Lower lobe of right lung (tissue), 2 donors: ENCODE measurements around the gene PACSIN2. TPM values are rescaled to one million over a fixed set of nuclear protein-coding genes. Genes with fewer than 3 reads are reported as not detected.

Experiments used
- ATAC-seq, 2 donors: fragments of 200-7000 bp; cut with Tn5 transposase; one replicate each; pipeline ENCODE4 v1.9.1; 2020 to 2022; ENCODE audit warnings: mild to moderate bottlenecking in 2 of 2, moderate library complexity in 2 of 2
- DNase-seq: peaks from one replicate; pipeline ENCODE4 v3.0.0-alpha.2; 2020
- H3K27ac ChIP-seq: fragments of 200-600 bp; one replicate; pipeline ENCODE4 v1.8.0; 2022
- H3K27me3 ChIP-seq: fragments of 200-600 bp; one replicate; pipeline ENCODE4 v1.8.0; 2022; ENCODE audit warnings: low read depth
- H3K36me3 ChIP-seq: fragments of 200-600 bp; one replicate; pipeline ENCODE4 v1.8.0; 2022; ENCODE audit warnings: mild to moderate bottlenecking
- H3K4me1 ChIP-seq: fragments of 200-600 bp; one replicate; pipeline ENCODE4 v1.8.0; 2022
- H3K4me3 ChIP-seq: fragments of 200-600 bp; one replicate; pipeline ENCODE4 v1.8.0; 2022; ENCODE audit warnings: mild to moderate bottlenecking
- H3K9me3 ChIP-seq: fragments of 200-600 bp; one replicate; pipeline ENCODE4 v1.8.0; 2022
- CTCF ChIP-seq: fragments of 200-600 bp; IDR thresholded peaks from one replicate; pipeline ENCODE4 v1.8.0; 2022; ENCODE audit warnings: antibody characterized with exemption, mild to moderate bottlenecking
- intact Hi-C: fragments of 100-400 bp; cut with DNase I; formaldehyde crosslinking; loops from one replicate; pipeline ENCODE4 v1.11.0; 2022
- total RNA-seq: library from RNA; stranded (reverse); fragmentation: NEBNext Ultra II Directional; extraction: Animal tissue kit (Norgen Biotek cat#: 25700); gene quantifications from one replicate; pipeline ENCODE4 v1.2.1, GENCODE V29; 2021
- donor health status: DM: no; HTN: yes; CAD: no; lungs with severe emphysema.

Gene PACSIN2
- total RNA-seq, 1 donor from 2014 or later = 104 TPM

GRCh38 chr22:42931421-42932196 is 83.3 kb downstream of the PACSIN2 start:
- Histone ChIP-seq H3K36me3 (no peaks in the 10 kb centered on the region), H3K4me3 (no peak overlapping the region), H3K27ac (peak overlapping the region; percentile 86), H3K9me3 (no peaks in the 10 kb centered on the region), H3K27me3 (no peaks in the 10 kb centered on the region), H3K4me1 (peaks cover 90% of the 10 kb centered on the region)
- DNase-seq = no peak
- TF ChIP-seq CTCF = no peak
- ATAC-seq = peak; percentile 18 to 55
- intact Hi-C loops = no loop called here

- no peak for TF ChIP-seq CTCF
These were observed 84.0 kb downstream of the PACSIN2 start for GRCh38 chr22:42930810-42931420.

GRCh38 chr22:42929838-42930155 is 85.2 kb downstream of the PACSIN2 start:
- no peak for TF ChIP-seq CTCF
- Histone ChIP-seq H3K9me3 (no peaks in the 10 kb centered on the region), H3K4me3 (no peak overlapping the region)

More at GRCh38 chr22:42930810-42931420, 84.0 kb downstream of the PACSIN2 start:
- Histone ChIP-seq H3K36me3 (no peaks in the 10 kb centered on the region), H3K27me3 (no peaks in the 10 kb centered on the region), H3K9me3 (no peaks in the 10 kb centered on the region), H3K4me3 (no peak overlapping the region), H3K4me1 (peaks cover 89% of the 10 kb centered on the region), H3K27ac (peak overlapping the region; percentile 86)
- DNase-seq = no peak
- ATAC-seq = peak in 1 of 2 donors; percentile 3
- intact Hi-C loops = no loop called here

GRCh38 chr22:42928969-42929837 is 85.7 kb downstream of the PACSIN2 start:
- no peak for TF ChIP-seq CTCF
- peaks cover 86% of the 10 kb centered on the region for H3K4me1 ChIP-seq
- DNase-seq = peak; percentile 65
- no peaks in the 10 kb centered on the region for H3K27me3 ChIP-seq
- H3K4me3 ChIP-seq = no peak overlapping the region
- peak; percentile 48 to 51 for ATAC-seq
- H3K27ac ChIP-seq = peak overlapping the region; percentile 86
- H3K36me3 ChIP-seq = no peaks in the 10 kb centered on the region
- no peaks in the 10 kb centered on the region for H3K9me3 ChIP-seq
- intact Hi-C loops = no loop called here

More at GRCh38 chr22:42929838-42930155, 85.2 kb downstream of the PACSIN2 start:
- no peak for DNase-seq
- H3K27me3 ChIP-seq = no peaks in the 10 kb centered on the region
- peaks cover 89% of the 10 kb centered on the region for H3K4me1 ChIP-seq
- intact Hi-C loops = no loop called here
- peak overlapping the region; percentile 86 for H3K27ac ChIP-seq
- no peaks in the 10 kb centered on the region for H3K36me3 ChIP-seq
- no peak for ATAC-seq

- TF ChIP-seq CTCF = no peak
- H3K27me3 ChIP-seq = no peaks in the 10 kb centered on the region
- H3K4me1 ChIP-seq = peaks cover 82% of the 10 kb centered on the region
- no peaks in the 10 kb centered on the region for H3K36me3 ChIP-seq
- intact Hi-C loops = no loop called here
- DNase-seq = no peak
- no peak overlapping the region for H3K27ac ChIP-seq
- no peak overlapping the region for H3K4me3 ChIP-seq
- H3K9me3 ChIP-seq = no peaks in the 10 kb centered on the region
- ATAC-seq = no peak
These were observed 87.0 kb downstream of the PACSIN2 start for GRCh38 chr22:42927966-42928365.
